Fibroblast of skin of back (primary cell): ENCODE data around the gene EPHA6.
"Not testable (repeated sequence)": the region's sequence is repeated elsewhere in the genome, so short reads cannot be mapped to it uniquely, and the experiment has no call there.

ENCODE experiments used
- DNase-seq: peaks from one replicate; pipeline ENCODE4 v3.0.0-alpha.2; 2013

The EPHA6 gene

GRCh38 chr3:97025612-97026011, 211.2 kb downstream of the EPHA6 start:
- not testable (repeated sequence) for DNase-seq

GRCh38 chr3:97029972-97030371, 215.6 kb downstream of the EPHA6 start:
- no peak for DNase-seq

- DNase-seq, result no peak
Measured at GRCh38 chr3:97037294-97037943, 223.0 kb downstream of the EPHA6 start.

GRCh38 chr3:97043411-97043810, 229.0 kb downstream of the EPHA6 start:
- DNase-seq, result no peak

- no peak for DNase-seq
Measured at GRCh38 chr3:97057365-97057764, 243.0 kb downstream of the EPHA6 start.

- DNase-seq, result no peak
Measured at GRCh38 chr3:97059168-97059567, 244.8 kb downstream of the EPHA6 start.

- no peak for DNase-seq
Measured at GRCh38 chr3:97066531-97066930, 252.1 kb downstream of the EPHA6 start.

- DNase-seq, result no peak
Measured at GRCh38 chr3:97070302-97070701, 255.9 kb downstream of the EPHA6 start.

GRCh38 chr3:97074546-97074945, 260.2 kb downstream of the EPHA6 start:
- no peak for DNase-seq

- no peak for DNase-seq
Measured at GRCh38 chr3:97076673-97077072, 262.3 kb downstream of the EPHA6 start.

GRCh38 chr3:97089621-97090020, 275.2 kb downstream of the EPHA6 start:
- DNase-seq, result no peak

- no peak for DNase-seq
Measured at GRCh38 chr3:97102641-97103040, 288.2 kb downstream of the EPHA6 start.

- no peak for DNase-seq
Measured at GRCh38 chr3:97105989-97106651, 291.7 kb downstream of the EPHA6 start.

GRCh38 chr3:97106652-97106989, 292.2 kb downstream of the EPHA6 start:
- no peak for DNase-seq

GRCh38 chr3:97108136-97108535, 293.7 kb downstream of the EPHA6 start:
- DNase-seq, result no peak

GRCh38 chr3:97111244-97111643, 296.9 kb downstream of the EPHA6 start:
- no peak for DNase-seq

GRCh38 chr3:97121386-97121785, 307.0 kb downstream of the EPHA6 start:
- DNase-seq, result no peak

GRCh38 chr3:97125902-97126499, 311.6 kb downstream of the EPHA6 start:
- no peak for DNase-seq

GRCh38 chr3:97131476-97131875, 317.1 kb downstream of the EPHA6 start:
- DNase-seq, result no peak

- DNase-seq, result no peak
Measured at GRCh38 chr3:97138914-97139541, 324.6 kb downstream of the EPHA6 start.

GRCh38 chr3:97148931-97149330, 334.5 kb downstream of the EPHA6 start:
- no peak for DNase-seq

- DNase-seq, result no peak
Measured at GRCh38 chr3:97161169-97161568, 346.8 kb downstream of the EPHA6 start.

GRCh38 chr3:97177242-97177641, 362.8 kb downstream of the EPHA6 start:
- no peak for DNase-seq

GRCh38 chr3:97181704-97182103, 367.3 kb downstream of the EPHA6 start:
- DNase-seq, result no peak
